HG03064 (cell line): ENCODE results near the gene TAS2R40.
"Not testable (repeated sequence)": the region's sequence is repeated elsewhere in the genome, so short reads cannot be mapped to it uniquely, and the experiment has no call there.

ENCODE experiments used
- ATAC-seq: cut with Tn5 transposase; IDR thresholded peaks from one replicate; pipeline ENCODE4 v1.9.1; 2021; ENCODE audit warnings: low read depth; ENCODE audit not compliant: unreplicated experiment

TAS2R40 gene

DNA sequence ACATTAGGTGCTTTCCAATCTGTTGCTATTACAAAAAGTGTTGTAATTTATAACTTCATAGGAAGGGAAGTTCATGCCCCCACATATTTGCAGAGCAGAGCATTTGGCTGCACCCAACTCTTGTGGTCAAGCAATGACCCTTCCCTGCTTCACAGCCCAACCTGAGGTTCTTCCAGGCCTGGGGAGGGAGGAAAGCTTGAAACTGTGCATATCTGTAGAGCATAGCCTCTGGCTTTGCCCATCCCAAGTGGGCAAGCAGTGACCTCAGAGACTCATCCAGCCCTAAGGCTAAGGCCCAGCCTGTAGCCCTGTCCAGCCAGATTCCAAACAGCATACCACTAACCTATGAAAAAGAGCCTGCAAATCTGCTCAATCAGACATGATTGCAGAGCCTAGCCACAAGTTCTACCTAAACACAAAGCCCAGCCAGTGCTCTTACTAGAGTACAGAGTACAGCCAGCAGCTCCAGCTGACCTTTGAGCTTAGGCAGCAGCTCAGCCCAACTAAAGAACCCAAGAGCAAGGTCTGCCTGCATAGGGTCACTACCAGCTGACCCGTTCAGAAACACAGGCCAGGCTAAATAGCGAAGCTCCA, 27.0 kb downstream of the TAS2R40 start:
- ATAC-seq: no peak

DNA sequence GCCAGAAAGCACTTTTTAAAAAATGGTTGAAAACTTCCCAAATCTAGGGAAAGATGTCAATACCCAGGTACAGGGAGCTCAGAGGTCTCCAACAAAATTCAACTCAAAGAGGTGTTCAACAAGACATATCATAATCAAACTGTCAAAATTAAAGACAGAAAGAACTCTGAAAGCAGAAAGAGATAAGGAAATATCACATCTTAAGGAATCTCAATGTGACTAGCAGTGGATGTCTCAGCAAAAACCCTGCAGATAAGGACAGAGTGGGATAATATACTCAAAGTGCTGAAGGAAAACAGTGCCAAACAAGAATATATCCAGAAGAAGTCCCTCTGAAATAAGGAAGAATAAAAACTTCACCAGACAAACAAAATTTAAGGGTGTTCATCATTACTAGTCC, 28.4 kb downstream of the TAS2R40 start:
- no peak for ATAC-seq

DNA sequence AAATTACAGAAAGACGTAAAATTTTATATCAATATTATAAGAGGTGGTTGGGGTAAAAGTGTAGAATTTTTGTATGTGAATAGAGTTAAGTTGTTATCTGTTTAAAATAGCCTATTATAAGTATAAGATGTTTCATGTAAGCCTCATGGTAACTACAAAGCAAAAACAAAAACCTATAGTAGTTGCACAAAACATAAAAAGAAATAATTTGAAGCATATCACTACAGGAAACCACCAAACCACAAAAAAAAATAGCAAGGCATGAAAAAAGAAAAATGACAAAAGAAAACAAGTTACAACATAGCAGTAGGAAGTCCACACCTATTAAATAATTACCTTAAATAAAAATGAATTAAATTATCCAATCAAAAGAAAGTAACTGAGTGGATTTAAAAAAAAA, 29.0 kb downstream of the TAS2R40 start:
- ATAC-seq: no peak

DNA sequence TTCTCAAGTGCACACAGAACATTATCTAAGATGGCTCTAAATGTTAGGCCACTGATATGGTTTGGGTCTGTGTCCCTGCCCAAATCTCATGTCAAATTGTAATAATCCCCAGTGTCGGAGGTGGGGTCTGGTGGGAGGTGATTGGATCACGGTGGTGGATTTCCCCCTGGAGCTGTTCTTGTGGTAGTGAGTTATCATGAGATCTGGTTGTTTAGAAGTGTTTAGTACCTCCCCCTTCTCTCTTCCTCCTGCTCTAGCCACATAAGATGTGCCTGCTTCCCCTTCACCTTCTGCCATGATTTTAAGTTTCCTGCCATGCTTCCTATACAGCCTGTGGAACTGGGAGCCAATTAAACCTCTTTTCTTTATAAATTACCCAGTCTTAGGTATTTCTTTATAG, 30.2 kb downstream of the TAS2R40 start:
- no peak for ATAC-seq

DNA sequence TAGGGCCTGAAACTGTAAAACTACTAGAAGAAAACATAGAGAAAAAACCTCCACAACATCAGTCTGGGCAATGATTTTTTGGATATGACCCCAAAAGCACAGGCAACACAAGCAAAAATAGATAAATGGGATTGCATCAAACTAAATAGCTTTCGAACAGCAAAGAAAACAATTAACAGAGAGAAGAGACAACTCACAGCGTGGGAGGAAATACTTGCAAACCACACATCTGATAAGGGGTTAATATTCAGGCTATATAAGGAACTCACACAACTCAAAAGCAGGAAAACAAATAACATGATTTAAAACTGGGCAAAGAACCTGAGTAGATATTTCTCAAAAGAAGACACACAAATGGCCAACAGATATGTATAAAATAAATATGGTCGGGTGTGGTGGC, 33.7 kb downstream of the TAS2R40 start:
- ATAC-seq: no peak

DNA sequence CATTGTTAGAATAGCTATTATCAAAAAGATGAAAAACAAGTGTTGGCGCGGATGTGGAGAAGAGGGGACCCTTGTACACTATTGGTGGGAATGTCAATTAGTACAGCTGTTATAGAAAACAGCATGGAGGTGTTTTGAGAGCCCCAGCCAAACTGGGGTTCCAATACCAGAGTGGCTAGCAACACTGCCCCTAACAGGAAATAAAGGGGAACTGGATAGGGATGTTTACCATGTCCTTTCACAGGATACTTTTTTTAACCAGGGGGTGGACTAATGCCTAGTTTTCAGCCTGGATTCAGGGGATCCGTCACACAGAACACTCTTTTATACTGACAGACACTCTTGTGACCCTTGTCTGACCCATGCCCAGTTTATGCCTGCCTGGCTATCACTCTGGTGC, 34.5 kb downstream of the TAS2R40 start:
- no peak for ATAC-seq

DNA sequence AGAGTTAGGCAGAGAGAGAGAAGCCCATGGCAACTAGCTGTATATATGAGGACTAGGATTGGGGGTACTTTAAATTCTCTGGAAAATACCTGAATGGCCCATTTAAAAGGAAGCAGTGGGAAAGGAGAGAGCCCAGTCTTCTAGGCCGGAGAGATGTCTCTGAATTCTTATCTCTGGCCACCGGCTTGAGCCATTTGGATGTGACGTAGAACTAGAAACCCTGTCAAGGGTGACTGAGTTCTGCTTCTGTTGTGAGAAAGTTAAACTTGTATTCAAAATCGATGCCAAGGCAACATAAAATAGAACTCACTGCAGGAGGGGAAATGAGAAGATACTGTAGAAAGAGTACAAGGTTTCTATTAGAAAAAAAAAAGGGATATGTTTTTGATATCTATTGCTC, 35.1 kb downstream of the TAS2R40 start:
- peak; percentile 89 for ATAC-seq

DNA sequence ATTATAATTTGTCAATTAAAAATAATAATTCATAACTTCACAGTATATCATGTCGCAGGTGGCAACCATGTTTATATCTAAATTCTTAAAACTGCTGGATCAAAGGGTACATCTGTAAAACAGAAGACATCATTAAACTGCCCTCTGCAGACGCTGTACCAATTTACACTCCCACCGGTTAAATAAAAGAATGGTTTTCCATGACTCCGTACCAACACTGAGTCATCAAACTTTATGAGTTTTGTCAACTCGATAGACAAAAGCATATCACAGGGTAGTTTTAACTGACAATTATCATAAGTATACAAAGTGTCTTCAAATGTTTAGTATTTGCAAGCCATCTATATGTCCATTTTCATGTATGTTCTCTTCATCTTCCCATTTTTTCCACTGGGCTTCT, 35.7 kb downstream of the TAS2R40 start:
- ATAC-seq: no peak

DNA sequence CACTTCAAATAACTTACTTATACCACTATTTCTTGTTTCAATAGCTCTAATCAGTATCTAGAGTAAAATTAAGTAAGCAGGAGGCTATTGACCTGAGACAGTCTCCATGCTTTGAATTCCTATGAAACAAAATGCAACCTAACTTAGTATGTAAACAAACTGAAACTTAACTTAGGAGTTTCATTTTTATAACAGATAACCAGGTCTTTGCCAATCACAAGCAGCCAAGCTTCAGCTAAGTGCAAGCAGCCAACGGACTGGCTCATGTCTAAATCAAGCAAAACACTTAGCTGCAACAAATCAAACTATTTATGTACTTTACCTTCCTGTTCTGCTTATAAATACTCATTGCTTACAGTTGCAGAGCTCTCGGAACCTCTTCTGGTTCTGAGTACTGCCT, 37.0 kb downstream of the TAS2R40 start:
- peak; percentile 32 for ATAC-seq

DNA sequence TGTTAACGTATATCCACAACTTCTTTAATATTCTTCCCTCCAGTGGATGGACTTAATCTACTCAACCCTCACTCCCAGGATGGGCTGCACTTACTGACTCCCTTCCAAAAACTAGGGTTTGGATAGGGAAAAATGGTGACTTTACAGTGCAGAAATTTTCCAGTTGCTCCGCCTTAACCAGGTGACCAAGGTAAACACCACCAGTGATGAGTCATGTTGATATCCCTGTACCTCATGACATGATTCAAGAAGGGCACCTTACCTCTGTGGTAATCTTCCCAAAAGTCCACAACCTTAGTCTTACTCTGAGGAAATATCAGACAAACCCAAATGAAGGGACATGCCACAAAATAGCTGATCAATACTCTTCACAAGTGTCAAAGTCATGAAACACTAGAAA, 37.9 kb downstream of the TAS2R40 start:
- no peak for ATAC-seq

DNA sequence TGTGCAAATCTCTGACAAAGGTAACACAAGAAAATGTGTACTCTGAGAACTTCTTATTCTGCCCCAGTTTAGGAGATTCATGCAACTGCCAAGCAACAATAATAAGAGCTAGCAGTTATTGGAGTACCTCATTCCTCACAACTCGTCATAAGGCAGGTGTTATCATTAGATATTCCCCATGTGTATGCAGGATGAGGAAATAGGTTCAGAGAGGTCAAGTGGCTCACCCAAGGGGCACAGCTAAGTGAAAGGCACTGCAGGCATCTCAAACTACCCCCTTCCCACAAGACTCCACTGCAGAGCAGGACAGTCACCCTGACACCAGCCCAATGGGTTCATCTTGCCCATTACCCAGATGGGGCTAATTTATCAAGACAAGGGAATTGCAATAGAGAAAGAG, 40.1 kb downstream of the TAS2R40 start:
- no peak for ATAC-seq

DNA sequence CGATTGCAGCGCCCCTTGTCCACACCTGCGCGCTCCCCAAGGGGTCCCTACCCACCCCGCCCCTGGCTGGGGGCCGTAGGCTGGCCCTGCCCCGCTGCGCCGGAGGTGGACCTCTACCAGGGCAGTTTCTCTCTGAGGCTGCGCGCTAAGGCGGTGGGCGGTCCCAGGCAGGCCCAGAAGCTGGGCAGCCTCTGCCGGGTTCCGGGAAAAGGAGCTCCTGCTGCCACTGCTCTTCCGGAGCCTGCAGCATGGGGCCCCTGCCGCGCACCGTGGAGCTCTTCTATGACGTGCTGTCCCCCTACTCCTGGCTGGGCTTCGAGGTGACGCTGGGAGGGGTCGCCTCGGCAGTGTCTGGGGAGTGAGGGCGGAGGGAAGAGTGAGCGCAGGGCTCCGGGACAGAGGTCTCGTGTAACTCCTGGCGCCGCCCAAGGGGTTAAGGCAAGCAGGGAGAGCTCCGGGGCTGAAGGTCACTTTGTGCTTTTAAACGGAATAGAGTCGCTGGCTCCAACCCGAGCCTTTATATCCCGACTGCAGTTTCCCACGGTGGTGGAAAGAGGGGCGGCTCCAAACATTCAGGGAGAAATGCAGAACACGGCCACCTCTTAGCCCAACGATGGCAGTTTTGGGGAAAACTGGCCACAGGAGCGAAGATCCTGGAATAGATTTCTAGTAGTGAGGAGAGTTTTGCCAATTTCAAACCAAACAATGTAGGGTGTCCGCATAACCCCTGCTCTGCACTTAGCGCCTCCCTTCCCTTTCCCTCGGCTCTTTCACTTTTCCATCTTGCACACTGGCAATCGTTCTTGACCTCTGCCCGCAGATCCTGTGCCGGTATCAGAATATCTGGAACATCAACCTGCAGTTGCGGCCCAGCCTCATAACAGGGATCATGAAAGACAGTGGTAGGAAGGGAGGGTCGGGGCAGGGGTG, 41.7 kb downstream of the TAS2R40 start, which contains the start of gene GSTK1:
Gene GSTK1 (plus strand): TSS at position 176 of the 930 bp plus-strand sequence. CDS start 73 bp downstream, at position 249.
- ATAC-seq: peak; percentile 100

DNA sequence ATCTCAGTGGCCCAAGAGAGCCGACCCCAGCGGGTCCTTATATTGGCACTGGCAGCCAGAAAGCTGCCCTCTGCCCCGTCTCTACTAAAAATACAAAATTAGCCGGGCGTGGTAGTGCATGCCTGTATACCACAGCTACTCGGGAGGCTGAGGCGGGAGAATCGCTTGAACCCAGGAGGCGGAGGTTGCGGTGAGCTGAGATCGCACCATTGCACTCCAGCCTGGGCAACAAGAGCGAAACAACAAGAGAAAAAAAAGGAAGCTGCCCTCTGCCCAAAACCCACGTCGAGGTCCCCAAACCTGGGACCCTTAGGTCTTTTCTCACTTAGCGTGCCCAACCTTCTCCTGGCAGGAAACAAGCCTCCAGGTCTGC, 42.3 kb downstream of the TAS2R40 start:
- not testable (repeated sequence) for ATAC-seq

DNA sequence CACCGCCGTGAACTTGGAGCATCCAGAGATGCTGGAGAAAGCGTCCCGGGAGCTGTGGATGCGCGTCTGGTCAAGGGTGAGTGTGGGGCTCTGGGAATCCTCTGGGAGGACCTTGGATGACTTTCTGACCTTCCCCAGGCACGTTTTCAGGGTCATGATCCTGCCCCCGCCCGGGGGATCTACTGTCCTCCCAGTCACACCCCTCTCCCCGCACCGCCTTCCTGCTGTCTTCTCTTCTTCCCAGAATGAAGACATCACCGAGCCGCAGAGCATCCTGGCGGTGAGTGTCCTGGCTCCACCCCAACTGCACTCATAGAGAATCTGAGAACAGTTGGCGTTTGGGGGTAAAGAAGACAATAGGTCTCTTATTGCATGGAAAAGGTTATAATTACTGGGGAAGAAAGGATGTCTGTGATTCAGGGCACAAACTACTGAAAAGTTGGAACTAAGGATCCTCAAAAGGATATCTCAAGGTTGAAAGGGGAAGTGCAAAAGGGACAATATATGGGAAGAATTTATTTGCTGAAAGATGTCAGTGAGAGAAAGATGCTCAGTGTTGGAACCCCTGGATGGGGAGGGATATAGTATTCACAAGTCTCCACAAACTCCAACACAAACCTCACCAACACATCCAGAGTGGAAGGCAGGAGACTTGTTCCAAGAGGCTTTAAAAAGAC, 43.3 kb downstream of the TAS2R40 start:
- no peak for ATAC-seq

DNA sequence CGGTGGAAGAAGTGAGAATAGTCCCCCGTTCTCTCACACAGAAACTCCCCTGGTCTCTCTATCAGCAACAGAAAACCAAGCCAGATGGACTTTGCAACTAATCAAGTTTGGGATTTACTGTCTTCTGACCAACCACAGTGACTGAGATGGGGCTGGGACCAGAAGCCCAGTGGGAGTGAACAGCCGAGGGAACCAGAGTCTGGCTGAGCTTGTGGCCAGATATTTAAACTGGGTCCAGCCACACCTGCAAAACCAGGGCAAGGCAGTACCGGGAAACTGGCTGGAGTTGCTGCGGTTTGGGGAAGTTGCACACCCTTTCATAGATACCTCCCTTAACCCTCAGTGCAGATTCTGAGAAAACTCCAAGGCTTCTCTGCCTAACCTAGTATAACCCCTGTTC, 47.4 kb downstream of the TAS2R40 start:
- ATAC-seq: no peak

DNA sequence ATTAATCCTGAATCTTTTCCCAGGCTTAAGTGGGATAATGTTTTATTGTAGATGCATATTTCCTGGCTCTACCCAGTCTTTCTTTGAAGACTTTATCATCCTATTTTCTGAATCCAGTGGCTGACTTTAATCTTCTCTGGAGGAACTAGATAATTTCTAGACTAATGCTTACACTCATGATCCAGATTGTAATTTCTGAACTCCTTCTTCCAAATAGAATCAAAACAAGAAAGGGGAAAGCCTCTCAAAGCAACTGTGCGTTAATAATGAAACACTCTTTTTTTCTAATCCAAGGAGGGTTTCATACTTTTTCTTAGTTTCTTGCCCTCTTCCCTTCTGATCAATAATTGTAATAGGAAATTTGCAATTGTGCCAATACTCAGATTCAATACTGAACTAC, 49.4 kb downstream of the TAS2R40 start:
- no peak for ATAC-seq
